ENCODE results near the gene PDCD1. TPM values are rescaled to one million over a fixed set of nuclear protein-coding genes. Genes with fewer than 3 reads are reported as not detected.

PDCD1 gene
- total and polyA plus RNA-seq, 10 of the 15 experiments (the other 5 are each of a cell fraction or from before 2014, with no cell fraction given): 0.62 to 6.4 (median 2.9) TPM; not detected in 2

- BruUV-seq (replicated peaks): no TSS peak
- Histone ChIP-seq H3K79me2 (ENCODE audit: control insufficient read depth, insufficient read depth, low read length) (no peaks in the 10 kb centered on the region), H3K9ac (ENCODE audit: control insufficient read depth, insufficient read depth, low read length) (no peak overlapping the region), H3K9me3 (replicated peaks; ENCODE audit: control insufficient read depth, insufficient read depth, low read length) (no peaks in the 10 kb centered on the region), H2AFZ (ENCODE audit: control insufficient read depth, low read depth, low read length) (no peak overlapping the region), H3K4me3 (no peak overlapping the region), H3K27ac (ENCODE audit: control insufficient read depth, insufficient read depth) (no peak overlapping the region), H3K4me2 (ENCODE audit: control insufficient read depth, insufficient read depth) (no peak overlapping the region), H3K36me3 (ENCODE audit: control insufficient read depth in 2 of 2, insufficient read depth in 2 of 2, low read length in 1 of 2) (no peaks in the 10 kb centered on the region), H3K27me3 (replicated peaks in 1 of 2; ENCODE audit: control insufficient read depth in 2 of 2, insufficient read depth in 2 of 2, low read length in 1 of 2) (no peaks in the 10 kb centered on the region; a peak in 1 of 4 replicates), H3K4me1 (ENCODE audit: control insufficient read depth, insufficient read depth, low read length) (peaks cover 23% of the 10 kb centered on the region), H4K20me1 (ENCODE audit: control insufficient read depth, insufficient read depth) (no peaks in the 10 kb centered on the region)
- no peak for DNase-seq (ENCODE audit: low read depth, low spot score)
- ChIA-PET CTCF (no interaction called here), POLR2A (no interaction called here), RAD21 (ENCODE audit: unreplicated experiment) (no interaction called here), SMC1A (ENCODE audit: uncharacterized antibody, unreplicated experiment) (no interaction called here)
- ATAC-seq: no peak
- FAIRE-seq: no peak
- WGBS (ENCODE audit: insufficient coverage, insufficient replicate concordance, low lambda C conversion rate, missing lambda C conversion rate): 94% methylated on average over 16 of the region's 22 CpGs
- in situ Hi-C loops (cut with MboI): no loop called here
- intact Hi-C loops (cut with micrococcal nuclease; ENCODE audit: unreplicated experiment): loop anchor here (10.0 kb wide), 1 partner anchor 112 kb away; the partner anchor contains the start of gene D2HGDH
- TF ChIP-seq BHLHE40 (IDR thresholded peaks at IDR 0.05; ENCODE audit: borderline replicate concordance in 1 of 2, low read depth in 2 of 2, low read length in 1 of 2) (no peak), PML (IDR thresholded peaks at IDR 0.05; ENCODE audit: low read length) (no peak), RCOR1 (conservative IDR thresholded peaks at IDR 0.05; ENCODE audit: low read depth, low read length) (no peak), ZBTB40 (IDR thresholded peaks at IDR 0.05; ENCODE audit: borderline replicate concordance) (no peak), RUNX3 (IDR thresholded peaks at IDR 0.05; ENCODE audit: low read length) (no peak), RB1 (IDR thresholded peaks at IDR 0.05; ENCODE audit: borderline replicate concordance) (no peak), ZBTB4 (CRISPR knock-in tag; IDR thresholded peaks at IDR 0.05) (no peak), TARDBP (IDR thresholded peaks at IDR 0.05; ENCODE audit: borderline replicate concordance) (no peak), MLLT1 (IDR thresholded peaks at IDR 0.05) (no peak), JUNB (IDR thresholded peaks at IDR 0.05) (no peak), NR2F1 (conservative IDR thresholded peaks at IDR 0.05) (no peak), E2F8 (IDR thresholded peaks at IDR 0.05; ENCODE audit: low read depth, partially characterized antibody) (no peak), CBX5 (IDR thresholded peaks at IDR 0.05; ENCODE audit: low read depth) (no peak)
Observed at GRCh38 chr2:241846406-241846805, 12.3 kb downstream of the PDCD1 start.
